GM18907 (cell line): ENCODE results near the gene RALGPS2.

Source experiments
- ATAC-seq: cut with Tn5 transposase; IDR thresholded peaks from one replicate; pipeline ENCODE4 v1.9.1; 2021; ENCODE audit warnings: mild to moderate bottlenecking, moderate library complexity; ENCODE audit not compliant: unreplicated experiment

Gene RALGPS2, protein sequence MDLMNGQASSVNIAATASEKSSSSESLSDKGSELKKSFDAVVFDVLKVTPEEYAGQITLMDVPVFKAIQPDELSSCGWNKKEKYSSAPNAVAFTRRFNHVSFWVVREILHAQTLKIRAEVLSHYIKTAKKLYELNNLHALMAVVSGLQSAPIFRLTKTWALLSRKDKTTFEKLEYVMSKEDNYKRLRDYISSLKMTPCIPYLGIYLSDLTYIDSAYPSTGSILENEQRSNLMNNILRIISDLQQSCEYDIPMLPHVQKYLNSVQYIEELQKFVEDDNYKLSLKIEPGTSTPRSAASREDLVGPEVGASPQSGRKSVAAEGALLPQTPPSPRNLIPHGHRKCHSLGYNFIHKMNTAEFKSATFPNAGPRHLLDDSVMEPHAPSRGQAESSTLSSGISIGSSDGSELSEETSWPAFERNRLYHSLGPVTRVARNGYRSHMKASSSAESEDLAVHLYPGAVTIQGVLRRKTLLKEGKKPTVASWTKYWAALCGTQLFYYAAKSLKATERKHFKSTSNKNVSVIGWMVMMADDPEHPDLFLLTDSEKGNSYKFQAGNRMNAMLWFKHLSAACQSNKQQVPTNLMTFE

GRCh38 chr1:178724728-178725465 is at the start of gene RALGPS2:
Gene RALGPS2, plus strand, starts transcription at chr1:178725244. Its CDS starts 51,521 bp downstream, at chr1:178776765.
- peak; percentile 52 for ATAC-seq

- no peak for ATAC-seq
These were observed 45.8 kb upstream of the RALGPS2 start for GRCh38 chr1:178679237-178679636.

DNA sequence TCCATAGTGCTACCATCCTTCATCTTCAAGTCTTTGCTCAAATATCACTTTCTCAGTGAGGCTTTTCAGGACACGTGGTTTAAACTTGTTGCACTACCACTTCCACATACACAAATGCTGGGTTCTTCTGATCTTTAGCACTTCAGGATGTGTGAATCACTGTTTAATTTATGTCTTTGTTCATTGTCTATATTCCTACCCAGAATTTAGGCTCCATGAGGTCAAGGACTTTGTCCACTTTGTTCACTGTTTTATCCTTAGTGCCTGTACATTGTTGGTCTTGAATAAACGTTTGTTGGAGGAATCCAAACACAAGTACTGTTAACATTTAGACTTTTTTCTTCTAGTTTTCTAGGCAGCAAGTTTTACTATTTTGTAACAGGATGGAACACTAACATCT is 42.6 kb upstream of the RALGPS2 start:
- no peak for ATAC-seq

- ATAC-seq = no peak
These were observed 42.2 kb upstream of the RALGPS2 start for GRCh38 chr1:178682886-178683285.

GRCh38 chr1:178683291-178683690 is 41.8 kb upstream of the RALGPS2 start:
- no peak for ATAC-seq

DNA sequence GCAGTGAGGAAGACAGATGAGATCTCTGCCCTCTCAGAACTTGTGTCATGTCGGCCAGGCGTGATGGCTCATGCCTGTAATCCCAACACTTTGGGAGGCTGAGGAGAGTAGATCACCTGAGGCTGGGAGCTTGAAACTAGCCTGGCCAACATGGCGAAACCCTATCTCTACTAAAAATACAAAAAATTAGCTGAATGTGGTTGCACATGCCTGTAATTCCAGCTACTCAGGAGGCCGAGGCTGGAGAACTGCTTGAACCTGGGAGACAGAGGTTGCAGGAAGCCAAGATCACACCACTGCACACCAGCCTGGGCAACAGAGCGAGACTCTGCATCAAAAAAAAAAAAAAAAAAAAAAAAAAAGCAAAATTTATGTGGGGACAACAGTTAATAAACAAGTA is 40.9 kb upstream of the RALGPS2 start:
- no peak for ATAC-seq

GRCh38 chr1:178684542-178685000 is 40.5 kb upstream of the RALGPS2 start:
- peak; percentile 77 for ATAC-seq

DNA sequence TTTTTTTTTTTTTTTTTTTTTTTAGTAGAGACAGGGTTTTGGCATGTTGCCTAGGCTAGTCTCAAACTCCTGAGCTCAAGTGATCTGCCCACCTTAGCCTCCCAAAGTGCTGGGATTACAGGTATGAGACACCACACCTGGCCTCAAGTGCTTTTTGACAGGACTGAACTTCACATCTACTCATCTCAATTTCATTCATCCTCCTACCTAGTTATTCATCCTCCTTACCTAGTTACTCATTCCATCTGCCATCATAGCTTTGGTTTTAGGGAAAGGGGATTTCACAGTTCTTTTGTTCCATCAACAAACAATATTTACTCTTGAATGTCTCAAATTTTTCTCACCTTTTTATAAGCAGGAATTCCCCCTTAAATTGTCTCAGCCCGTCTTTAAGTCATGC is 38.6 kb upstream of the RALGPS2 start:
- ATAC-seq = no peak

DNA sequence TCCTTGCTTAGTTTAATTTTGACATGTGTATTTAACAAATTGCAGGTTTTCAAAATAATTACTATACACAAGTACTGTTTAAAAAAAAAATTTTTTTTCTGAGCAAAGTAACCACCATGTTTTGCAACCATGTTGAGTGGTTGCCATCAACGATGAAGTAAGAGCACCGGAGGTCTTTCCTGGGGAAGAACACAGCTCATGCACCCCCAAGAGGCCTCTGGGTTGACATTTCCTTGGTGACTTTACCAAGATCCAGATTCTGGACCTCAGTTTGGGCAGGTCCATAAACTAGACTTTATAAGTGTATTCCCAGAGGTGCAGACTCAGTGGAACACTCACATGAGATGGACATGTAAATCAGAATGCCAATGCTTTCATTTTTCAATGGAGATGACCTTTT is 36.8 kb upstream of the RALGPS2 start:
- no peak for ATAC-seq

DNA sequence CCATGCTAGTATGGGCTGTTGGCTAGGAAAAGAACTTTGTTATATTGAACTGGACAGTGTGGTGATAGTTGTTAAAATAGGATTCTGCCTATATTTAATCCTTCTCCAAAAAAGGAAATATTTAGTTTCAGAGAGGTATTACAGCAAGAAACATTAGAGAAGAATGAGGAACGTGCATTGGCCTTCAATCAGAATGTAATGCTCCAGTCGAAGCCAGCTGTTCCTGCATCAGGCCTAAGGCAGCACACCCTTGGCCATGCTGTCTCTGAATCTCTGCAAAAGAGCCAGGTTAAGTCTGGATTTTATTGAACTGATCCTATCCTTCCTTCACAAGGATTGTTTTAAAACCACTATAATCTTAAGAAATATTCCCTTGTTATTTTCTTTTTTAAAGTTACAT is 35.3 kb upstream of the RALGPS2 start:
- ATAC-seq = no peak

DNA sequence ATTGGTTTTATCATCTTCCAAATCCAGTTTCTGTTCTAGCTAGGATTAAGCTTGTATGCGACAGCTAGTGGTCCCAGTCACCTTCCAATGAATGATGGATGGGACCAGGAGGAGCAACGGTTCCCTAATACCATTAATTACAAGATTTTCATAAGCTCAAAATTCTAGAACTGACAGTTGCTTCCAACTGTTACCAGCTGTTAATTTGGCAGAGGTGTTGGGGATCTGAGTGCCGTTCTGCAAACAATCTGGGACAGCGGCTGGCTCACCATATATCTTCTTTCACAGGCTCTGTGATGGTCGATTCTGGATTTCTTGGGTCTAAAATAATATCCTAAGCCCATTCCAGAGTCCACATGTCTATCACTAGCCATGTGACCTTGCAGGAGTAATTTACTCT is 34.5 kb upstream of the RALGPS2 start:
- ATAC-seq = no peak

GRCh38 chr1:178692564-178693327 is 32.3 kb upstream of the RALGPS2 start:
- no peak for ATAC-seq

DNA sequence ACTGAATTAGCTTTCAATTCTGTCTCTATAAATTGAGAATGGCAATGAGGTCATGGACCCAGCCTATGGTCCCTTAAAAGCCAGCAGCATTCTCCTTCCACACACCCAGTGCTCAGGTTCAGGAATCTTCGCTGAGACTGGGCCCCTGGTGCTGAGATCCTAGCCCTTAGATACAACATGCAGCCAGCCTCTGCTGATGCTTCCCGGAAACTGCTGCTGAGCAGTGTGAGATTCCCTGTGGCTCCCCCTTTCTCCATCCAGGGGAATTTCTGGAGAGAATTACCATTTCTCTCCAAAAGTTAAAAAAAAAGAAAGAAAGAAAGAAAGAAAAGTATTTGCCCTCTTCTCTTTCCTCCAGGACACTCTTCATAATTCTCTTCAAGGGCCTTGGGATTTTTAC is 31.7 kb upstream of the RALGPS2 start:
- no peak for ATAC-seq

GRCh38 chr1:178694923-178695525 is 30.0 kb upstream of the RALGPS2 start:
- ATAC-seq = no peak

DNA sequence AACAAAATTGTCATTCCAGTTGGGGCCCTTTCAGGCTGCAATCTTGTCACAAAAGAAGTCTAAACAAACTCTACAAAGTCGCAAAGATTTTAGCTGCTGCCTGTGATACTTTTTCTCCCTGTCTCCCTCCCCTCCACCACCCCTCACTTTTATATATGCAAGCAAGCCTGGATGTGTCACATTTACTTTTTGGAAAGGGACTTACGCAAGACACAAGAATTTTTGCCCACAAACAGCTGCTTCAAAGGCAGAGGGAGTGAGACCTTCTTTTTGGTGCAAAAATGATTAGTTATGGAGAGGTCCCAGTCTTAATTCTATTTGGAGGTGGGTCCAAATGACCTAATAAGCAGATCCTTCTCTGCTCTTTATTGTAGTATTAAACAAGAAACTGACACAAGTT is 22.9 kb upstream of the RALGPS2 start:
- no peak for ATAC-seq

GRCh38 chr1:178704833-178705232 is 20.2 kb upstream of the RALGPS2 start:
- ATAC-seq = no peak

- no peak for ATAC-seq
These were observed 18.6 kb upstream of the RALGPS2 start for GRCh38 chr1:178706432-178706831.

- ATAC-seq = no peak
These were observed 11.8 kb upstream of the RALGPS2 start for GRCh38 chr1:178713259-178713658.

GRCh38 chr1:178714453-178714852 is 10.6 kb upstream of the RALGPS2 start:
- no peak for ATAC-seq

- ATAC-seq = no peak
These were observed 8.9 kb upstream of the RALGPS2 start for GRCh38 chr1:178716111-178716510.

DNA sequence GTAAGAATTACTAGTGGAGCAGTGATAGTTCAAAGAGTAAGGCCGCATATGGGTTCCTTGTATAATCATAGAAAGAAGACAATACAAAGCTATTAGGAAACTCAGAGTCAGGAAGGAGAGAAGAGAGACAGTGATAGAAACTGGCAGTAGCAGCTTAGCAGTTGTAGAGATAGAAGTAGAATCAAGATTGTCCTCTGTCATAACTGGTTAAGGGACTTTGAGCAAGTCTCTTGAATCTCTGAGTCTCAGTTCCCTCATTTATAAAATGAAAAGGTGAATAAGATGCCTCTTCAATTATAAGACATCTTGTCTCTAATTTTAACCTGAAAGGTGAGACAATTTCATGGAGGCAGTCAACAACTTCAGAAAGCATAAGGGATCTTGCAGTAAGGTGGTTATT is 6.5 kb upstream of the RALGPS2 start:
- ATAC-seq = no peak
